ENCODE measurements around the gene DNM3.

The DNM3 gene

DNA sequence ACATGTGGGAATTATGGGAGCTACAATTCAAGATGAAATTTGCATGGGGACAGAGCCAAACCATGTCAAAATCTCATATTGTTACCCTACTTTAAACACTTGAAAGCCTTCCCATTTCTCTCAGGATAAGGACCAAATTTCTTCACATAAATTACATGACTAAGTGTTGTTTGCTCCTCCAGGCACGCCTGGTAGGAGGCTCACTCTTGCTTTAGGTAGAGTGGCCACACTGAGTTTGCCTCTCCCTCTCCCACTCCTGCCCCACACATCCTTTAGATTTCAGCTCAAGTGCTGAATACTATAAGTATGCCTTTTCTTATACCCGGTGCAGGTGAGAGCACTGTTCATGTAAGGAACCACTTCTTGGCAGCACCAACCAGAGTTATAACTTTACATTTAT lies 279.1 kb downstream of the DNM3 start:
- no peak overlapping the region for H3K18ac ChIP-seq (ENCODE audit: low read depth in 1 of 2, low read length in 2 of 2)
- peaks cover 4% of the 10 kb centered on the region for H3K4me1 ChIP-seq (ENCODE audit: control insufficient read depth, insufficient read depth, low read depth, low read length)
- no peak overlapping the region for H3K9ac ChIP-seq (ENCODE audit: low read length)
- no peak overlapping the region for H3K4me2 ChIP-seq (ENCODE audit: low read length, poor library complexity, severe bottlenecking)
- no peak overlapping the region for H2AK5ac ChIP-seq (ENCODE audit: low read length, severe bottlenecking)
- no peak overlapping the region for H3K23ac ChIP-seq (ENCODE audit: low read length in 2 of 2)
- no peaks in the 10 kb centered on the region for H3K79me1 ChIP-seq (replicated peaks; ENCODE audit: low read length, poor library complexity, severe bottlenecking)
- no peak overlapping the region for H3K4me3 ChIP-seq (ENCODE audit: insufficient read depth in 1 of 2, low read depth in 1 of 2, low read length in 2 of 2)
- no peak overlapping the region for H3K27ac ChIP-seq (ENCODE audit: low read length, poor library complexity, severe bottlenecking)
- no peak overlapping the region for H2BK12ac ChIP-seq (ENCODE audit: low read length in 2 of 2)
- H3K14ac ChIP-seq (ENCODE audit: low read length in 2 of 2) = no peak overlapping the region
- no peak for DNase-seq
- H3K36me3 ChIP-seq (ENCODE audit: control insufficient read depth in 1 of 2, insufficient read depth in 2 of 2, low read depth in 1 of 2, low read length in 2 of 2) = peaks cover 0 to 3% of the 10 kb centered on the region in 2 experiments
- no peaks in the 10 kb centered on the region for H3K9me3 ChIP-seq (ENCODE audit: control insufficient read depth, low read length)
- H2AFZ ChIP-seq (ENCODE audit: low read depth, low read length) = no peak overlapping the region
- WGBS = 75% methylated on average over 1 of the region's 2 CpGs
- H2BK5ac ChIP-seq (ENCODE audit: low read depth, low read length, poor library complexity, severe bottlenecking) = no peak overlapping the region
- H3K4ac ChIP-seq (ENCODE audit: low read depth in 1 of 2, low read length in 2 of 2) = no peak overlapping the region
- no peak overlapping the region for H4K91ac ChIP-seq (ENCODE audit: low read length)
- no peak overlapping the region for H2BK15ac ChIP-seq (ENCODE audit: low read depth, poor library complexity, severe bottlenecking)
- H4K8ac ChIP-seq (ENCODE audit: low read length) = no peak overlapping the region
- no peaks in the 10 kb centered on the region for H3K27me3 ChIP-seq (ENCODE audit: control insufficient read depth in 1 of 2, insufficient read depth in 1 of 2, low read length in 2 of 2)
- H2BK120ac ChIP-seq (ENCODE audit: low read depth, low read length) = no peak overlapping the region

DNA sequence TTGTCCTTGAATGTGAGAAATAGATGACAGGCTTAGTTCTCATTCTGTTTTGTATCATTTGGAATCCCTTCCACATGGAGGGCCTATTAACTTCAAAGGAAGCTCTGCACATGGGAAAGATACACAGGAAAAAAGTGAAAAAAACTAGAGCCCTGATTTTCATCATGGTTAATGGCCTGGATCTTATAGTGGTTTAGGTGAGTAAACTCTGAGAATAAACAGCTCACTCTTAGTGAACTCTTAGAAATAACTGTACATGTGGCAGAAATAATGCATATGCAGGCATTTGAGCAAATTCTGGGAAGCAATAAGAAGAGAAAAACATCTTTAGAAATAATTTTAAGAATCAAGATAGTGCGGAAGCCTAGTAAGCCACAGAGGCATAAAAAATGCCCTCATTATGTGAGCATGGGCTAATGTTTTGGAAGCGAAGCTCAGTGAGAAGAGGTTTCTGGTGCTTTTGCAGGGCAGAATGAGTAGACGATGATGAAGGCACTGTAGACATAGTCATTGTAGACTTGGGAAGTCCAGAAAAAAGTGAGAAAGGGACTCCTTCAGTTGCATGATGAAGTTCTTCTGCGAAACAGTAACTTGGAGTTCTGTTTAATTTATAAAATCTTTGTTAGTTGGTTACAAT lies 279.9 kb downstream of the DNM3 start:
- Histone ChIP-seq H4K91ac (ENCODE audit: low read length) (no peak overlapping the region), H2AK5ac (ENCODE audit: low read length, severe bottlenecking) (no peak overlapping the region), H2BK15ac (ENCODE audit: low read depth, poor library complexity, severe bottlenecking) (no peak overlapping the region), H4K8ac (ENCODE audit: low read length) (no peak overlapping the region), H3K9me3 (ENCODE audit: control insufficient read depth, low read length) (no peaks in the 10 kb centered on the region), H3K4me3 (ENCODE audit: insufficient read depth in 1 of 2, low read depth in 1 of 2, low read length in 2 of 2) (no peak overlapping the region), H3K23ac (ENCODE audit: low read length in 2 of 2) (no peak overlapping the region), H3K4ac (ENCODE audit: low read depth in 1 of 2, low read length in 2 of 2) (no peak overlapping the region), H3K9ac (ENCODE audit: low read length) (no peak overlapping the region), H3K4me1 (ENCODE audit: control insufficient read depth, insufficient read depth, low read depth, low read length) (peaks cover 4% of the 10 kb centered on the region), H2BK120ac (ENCODE audit: low read depth, low read length) (no peak overlapping the region), H2BK12ac (ENCODE audit: low read length in 2 of 2) (no peak overlapping the region), H3K4me2 (ENCODE audit: low read length, poor library complexity, severe bottlenecking) (no peak overlapping the region), H3K14ac (ENCODE audit: low read length in 2 of 2) (no peak overlapping the region), H2BK5ac (ENCODE audit: low read depth, low read length, poor library complexity, severe bottlenecking) (no peak overlapping the region), H3K18ac (ENCODE audit: low read depth in 1 of 2, low read length in 2 of 2) (no peak overlapping the region), H2AFZ (ENCODE audit: low read depth, low read length) (no peak overlapping the region), H3K27ac (ENCODE audit: low read length, poor library complexity, severe bottlenecking) (no peak overlapping the region), H3K36me3 (ENCODE audit: control insufficient read depth in 1 of 2, insufficient read depth in 2 of 2, low read depth in 1 of 2, low read length in 2 of 2) (peaks cover 0 to 3% of the 10 kb centered on the region in 2 experiments), H3K27me3 (ENCODE audit: control insufficient read depth in 1 of 2, insufficient read depth in 1 of 2, low read length in 2 of 2) (no peaks in the 10 kb centered on the region), H3K79me1 (replicated peaks; ENCODE audit: low read length, poor library complexity, severe bottlenecking) (no peaks in the 10 kb centered on the region)
- 94% methylated on average over 4 of the region's 4 CpGs for WGBS
- no peak for DNase-seq

DNA sequence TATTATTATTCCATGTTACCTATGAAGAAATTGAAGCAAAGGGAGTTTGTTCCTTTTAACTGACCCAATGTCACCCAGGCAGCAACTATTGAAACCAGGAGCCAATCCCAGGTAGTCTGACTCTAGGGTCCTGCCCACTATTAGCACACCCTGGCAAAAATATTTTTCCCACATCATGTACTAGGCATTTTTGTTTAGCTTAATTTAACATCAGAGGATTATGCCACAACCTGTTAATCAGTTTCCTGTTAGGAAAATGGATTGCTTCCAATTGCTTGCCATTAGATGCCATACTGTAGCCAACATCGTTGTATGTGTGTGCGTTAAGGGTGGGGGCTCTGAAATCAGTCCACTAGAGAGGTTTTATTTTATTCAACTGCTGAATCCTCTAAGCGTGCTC lies 281.1 kb downstream of the DNM3 start:
- DNase-seq = no peak
- no peak overlapping the region for H2AK5ac ChIP-seq (ENCODE audit: low read length, severe bottlenecking)
- peaks cover 4% of the 10 kb centered on the region for H3K4me1 ChIP-seq (ENCODE audit: control insufficient read depth, insufficient read depth, low read depth, low read length)
- WGBS = 98% methylated on average over 3 of the region's 3 CpGs
- no peak overlapping the region for H2BK5ac ChIP-seq (ENCODE audit: low read depth, low read length, poor library complexity, severe bottlenecking)
- no peaks in the 10 kb centered on the region for H3K27me3 ChIP-seq (ENCODE audit: control insufficient read depth in 1 of 2, insufficient read depth in 1 of 2, low read length in 2 of 2)
- H3K9me3 ChIP-seq (ENCODE audit: control insufficient read depth, low read length) = no peaks in the 10 kb centered on the region
- H2BK12ac ChIP-seq (ENCODE audit: low read length in 2 of 2) = no peak overlapping the region
- H3K14ac ChIP-seq (ENCODE audit: low read length in 2 of 2) = no peak overlapping the region
- no peak overlapping the region for H3K18ac ChIP-seq (ENCODE audit: low read depth in 1 of 2, low read length in 2 of 2)
- H2BK120ac ChIP-seq (ENCODE audit: low read depth, low read length) = no peak overlapping the region
- no peak overlapping the region for H3K4me2 ChIP-seq (ENCODE audit: low read length, poor library complexity, severe bottlenecking)
- no peak overlapping the region for H3K23ac ChIP-seq (ENCODE audit: low read length in 2 of 2)
- H4K91ac ChIP-seq (ENCODE audit: low read length) = no peak overlapping the region
- no peak overlapping the region for H2BK15ac ChIP-seq (ENCODE audit: low read depth, poor library complexity, severe bottlenecking)
- H2AFZ ChIP-seq (ENCODE audit: low read depth, low read length) = no peak overlapping the region
- H4K8ac ChIP-seq (ENCODE audit: low read length) = no peak overlapping the region
- H3K4me3 ChIP-seq (ENCODE audit: insufficient read depth in 1 of 2, low read depth in 1 of 2, low read length in 2 of 2) = no peak overlapping the region
- H3K36me3 ChIP-seq (ENCODE audit: control insufficient read depth in 1 of 2, insufficient read depth in 2 of 2, low read depth in 1 of 2, low read length in 2 of 2) = peaks cover 0 to 3% of the 10 kb centered on the region in 2 experiments
- H3K79me1 ChIP-seq (replicated peaks; ENCODE audit: low read length, poor library complexity, severe bottlenecking) = no peaks in the 10 kb centered on the region
- no peak overlapping the region for H3K9ac ChIP-seq (ENCODE audit: low read length)
- H3K4ac ChIP-seq (ENCODE audit: low read depth in 1 of 2, low read length in 2 of 2) = no peak overlapping the region
- H3K27ac ChIP-seq (ENCODE audit: low read length, poor library complexity, severe bottlenecking) = no peak overlapping the region

DNA sequence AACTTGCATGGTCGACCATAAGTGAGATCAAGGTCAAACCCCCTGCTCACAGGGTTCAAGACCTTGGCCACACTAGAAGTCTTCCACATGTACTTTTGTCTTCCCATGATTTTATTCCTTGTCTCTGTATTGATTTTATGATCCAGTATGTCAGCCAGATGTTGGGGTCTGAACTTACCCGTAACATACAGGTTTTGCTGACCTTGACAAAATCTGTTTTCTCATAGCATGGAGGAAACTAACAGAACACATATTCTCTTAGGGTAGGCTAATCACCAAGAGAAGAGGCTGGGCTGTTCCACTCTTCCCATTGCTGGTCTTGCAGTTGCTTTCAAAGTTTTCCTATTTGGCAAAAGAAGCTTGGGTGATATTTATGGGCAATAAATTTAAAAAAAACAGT lies 284.0 kb downstream of the DNM3 start:
- Histone ChIP-seq H3K4me1 (ENCODE audit: control insufficient read depth, insufficient read depth, low read depth, low read length) (no peaks in the 10 kb centered on the region), H4K8ac (ENCODE audit: low read length) (no peak overlapping the region), H2AK5ac (ENCODE audit: low read length, severe bottlenecking) (no peak overlapping the region), H4K91ac (ENCODE audit: low read length) (no peak overlapping the region), H3K36me3 (ENCODE audit: control insufficient read depth in 1 of 2, insufficient read depth in 2 of 2, low read depth in 1 of 2, low read length in 2 of 2) (peaks cover 0 to 3% of the 10 kb centered on the region in 2 experiments), H2BK12ac (ENCODE audit: low read length in 2 of 2) (no peak overlapping the region), H2BK15ac (ENCODE audit: low read depth, poor library complexity, severe bottlenecking) (no peak overlapping the region), H3K4ac (ENCODE audit: low read depth in 1 of 2, low read length in 2 of 2) (no peak overlapping the region), H3K79me1 (replicated peaks; ENCODE audit: low read length, poor library complexity, severe bottlenecking) (no peaks in the 10 kb centered on the region), H3K27me3 (ENCODE audit: control insufficient read depth in 1 of 2, insufficient read depth in 1 of 2, low read length in 2 of 2) (no peaks in the 10 kb centered on the region), H2AFZ (ENCODE audit: low read depth, low read length) (no peak overlapping the region), H3K18ac (ENCODE audit: low read depth in 1 of 2, low read length in 2 of 2) (no peak overlapping the region), H3K14ac (ENCODE audit: low read length in 2 of 2) (no peak overlapping the region), H3K9ac (ENCODE audit: low read length) (no peak overlapping the region), H3K27ac (ENCODE audit: low read length, poor library complexity, severe bottlenecking) (no peak overlapping the region), H3K9me3 (ENCODE audit: control insufficient read depth, low read length) (no peaks in the 10 kb centered on the region), H3K23ac (ENCODE audit: low read length in 2 of 2) (no peak overlapping the region), H2BK120ac (ENCODE audit: low read depth, low read length) (no peak overlapping the region), H3K4me2 (ENCODE audit: low read length, poor library complexity, severe bottlenecking) (no peak overlapping the region), H2BK5ac (ENCODE audit: low read depth, low read length, poor library complexity, severe bottlenecking) (no peak overlapping the region), H3K4me3 (ENCODE audit: insufficient read depth in 1 of 2, low read depth in 1 of 2, low read length in 2 of 2) (no peak overlapping the region)
- 71% methylated on average over 2 of the region's 2 CpGs for WGBS
- no peak for DNase-seq
